ENCODE data around the gene APP. TPM values are rescaled to one million over a fixed set of nuclear protein-coding genes. Genes with fewer than 3 reads are reported as not detected.

The APP gene
- total and polyA plus RNA-seq, 2 of the 13 experiments (the other 11 are each of a cell fraction or from before 2014, with no cell fraction given) = 70.6 to 262 TPM

DNA sequence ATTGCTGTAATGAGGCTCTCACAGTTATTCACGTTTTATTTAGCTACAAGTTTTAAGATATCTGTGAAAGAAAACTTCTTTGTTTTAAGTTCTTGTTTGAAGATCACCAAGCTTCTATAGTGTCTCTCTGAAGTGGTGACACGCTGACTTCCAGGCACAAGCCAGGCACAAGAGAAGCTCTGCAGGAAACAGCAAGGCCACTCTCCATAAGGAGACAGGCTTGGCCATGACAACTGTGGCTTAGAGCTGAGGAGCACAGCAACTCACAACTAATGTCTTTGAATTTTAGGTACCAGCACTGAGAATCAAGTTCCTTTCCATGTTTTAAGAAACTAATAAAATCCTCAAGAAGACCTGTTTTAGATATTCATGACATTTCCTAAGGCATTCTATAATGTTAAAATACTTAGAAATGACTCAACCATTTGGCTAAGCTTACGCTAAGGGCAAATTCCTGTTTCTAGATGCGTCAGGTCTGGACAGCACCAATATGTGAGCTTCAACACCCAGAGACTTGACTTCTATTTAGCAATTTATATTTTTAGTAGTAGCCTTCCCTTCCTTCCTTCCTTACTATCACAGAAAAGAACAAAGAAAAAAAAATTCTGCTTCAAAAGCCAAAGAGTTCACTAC lies 40.2 kb downstream of the APP start:
- no peaks in the 10 kb centered on the region; a peak in 1 of 5 replicates for H3K36me3 ChIP-seq (replicated peaks in 1 of 2; ENCODE audit: control insufficient read depth in 1 of 2, insufficient read depth in 2 of 2, low read length in 2 of 2)
- no peak overlapping the region for H3K4me3 ChIP-seq (replicated peaks in 1 of 3; ENCODE audit: insufficient read depth in 1 of 3, low read depth in 2 of 3, low read length in 3 of 3)
- BruUV-seq (replicated peaks) = no TSS peak
- H3K4me1 ChIP-seq (ENCODE audit: insufficient read depth, low read length) = peaks cover 39% of the 10 kb centered on the region
- intact Hi-C loops (cut with micrococcal nuclease; ENCODE audit: unreplicated experiment) = no loop called here
- peaks cover 8% of the 10 kb centered on the region for H4K20me1 ChIP-seq (ENCODE audit: insufficient read depth, low read length)
- CTCF ChIA-PET (ENCODE audit: low intra/inter-chr PET ratio, low total read pairs) = no interaction called here
- H3K4me2 ChIP-seq (ENCODE audit: low read depth, low read length) = no peak overlapping the region
- POLR2A ChIA-PET = no interaction called here
- H3K9ac ChIP-seq (ENCODE audit: insufficient read depth, low read depth, low read length) = no peak overlapping the region
- ATAC-seq (no peak), DNase-seq (ENCODE audit: low spot score) (no peak), FAIRE-seq (no peak)
- no peaks in the 10 kb centered on the region for H3K9me3 ChIP-seq (ENCODE audit: low read length)
- no peak for TF ChIP-seq YEATS2 (CRISPR knock-in tag; IDR thresholded peaks at IDR 0.05; ENCODE audit: borderline replicate concordance)
- TF ChIP-seq, protein P1, sequence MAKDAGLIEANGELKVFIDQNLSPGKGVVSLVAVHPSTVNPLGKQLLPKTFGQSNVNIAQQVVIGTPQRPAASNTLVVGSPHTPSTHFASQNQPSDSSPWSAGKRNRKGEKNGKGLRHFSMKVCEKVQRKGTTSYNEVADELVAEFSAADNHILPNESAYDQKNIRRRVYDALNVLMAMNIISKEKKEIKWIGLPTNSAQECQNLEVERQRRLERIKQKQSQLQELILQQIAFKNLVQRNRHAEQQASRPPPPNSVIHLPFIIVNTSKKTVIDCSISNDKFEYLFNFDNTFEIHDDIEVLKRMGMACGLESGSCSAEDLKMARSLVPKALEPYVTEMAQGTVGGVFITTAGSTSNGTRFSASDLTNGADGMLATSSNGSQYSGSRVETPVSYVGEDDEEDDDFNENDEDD (CRISPR knock-in tag; IDR thresholded peaks at IDR 0.05; ENCODE audit: borderline replicate concordance) = no peak
- TF ChIP-seq, protein P2, sequence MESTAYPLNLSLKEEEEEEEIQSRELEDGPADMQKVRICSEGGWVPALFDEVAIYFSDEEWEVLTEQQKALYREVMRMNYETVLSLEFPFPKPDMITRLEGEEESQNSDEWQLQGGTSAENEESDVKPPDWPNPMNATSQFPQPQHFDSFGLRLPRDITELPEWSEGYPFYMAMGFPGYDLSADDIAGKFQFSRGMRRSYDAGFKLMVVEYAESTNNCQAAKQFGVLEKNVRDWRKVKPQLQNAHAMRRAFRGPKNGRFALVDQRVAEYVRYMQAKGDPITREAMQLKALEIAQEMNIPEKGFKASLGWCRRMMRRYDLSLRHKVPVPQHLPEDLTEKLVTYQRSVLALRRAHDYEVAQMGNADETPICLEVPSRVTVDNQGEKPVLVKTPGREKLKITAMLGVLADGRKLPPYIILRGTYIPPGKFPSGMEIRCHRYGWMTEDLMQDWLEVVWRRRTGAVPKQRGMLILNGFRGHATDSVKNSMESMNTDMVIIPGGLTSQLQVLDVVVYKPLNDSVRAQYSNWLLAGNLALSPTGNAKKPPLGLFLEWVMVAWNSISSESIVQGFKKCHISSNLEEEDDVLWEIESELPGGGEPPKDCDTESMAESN (CRISPR knock-in tag; conservative IDR thresholded peaks at IDR 0.05) = no peak
- no peak overlapping the region for H2AFZ ChIP-seq (ENCODE audit: low read length)
- H3K79me2 ChIP-seq (ENCODE audit: insufficient read depth, low read length) = peaks cover 57% of the 10 kb centered on the region
- no peaks in the 10 kb centered on the region for H3K27me3 ChIP-seq (ENCODE audit: control insufficient read depth in 1 of 2, insufficient read depth in 2 of 2, low read length in 2 of 2)
- no peak overlapping the region for H3K27ac ChIP-seq (ENCODE audit: extremely low read length, insufficient read depth, low read length)
- WGBS (ENCODE audit: low lambda C conversion rate) = 68% methylated on average over 4 of the region's 4 CpGs
- in situ Hi-C loops (cut with HindIII; ENCODE audit: extremely low pct_ligation_motif_present, low pct_unique_long_range_greater_than_20kb) = no loop called here

DNA sequence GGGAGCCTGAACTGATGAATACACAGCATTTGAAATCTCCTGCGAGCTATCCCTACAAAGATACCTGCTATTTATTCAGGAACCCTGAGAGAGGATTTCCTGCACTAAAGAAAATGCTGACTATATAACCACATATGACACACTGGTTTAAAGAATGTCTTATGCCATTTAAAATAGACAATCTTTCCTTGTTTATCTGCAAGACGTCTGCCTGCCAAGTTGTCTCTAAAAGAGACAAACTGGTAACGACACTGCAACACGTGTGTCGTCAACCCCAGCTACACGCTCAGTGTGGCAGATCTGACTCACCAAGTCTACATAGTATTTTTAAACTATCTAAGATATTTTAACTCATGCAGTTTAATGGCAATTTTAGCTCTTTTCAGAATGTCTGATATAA lies 42.7 kb downstream of the APP start:
- Histone ChIP-seq H3K9ac (ENCODE audit: insufficient read depth, low read depth, low read length) (no peak overlapping the region), H3K4me1 (ENCODE audit: insufficient read depth, low read length) (peaks cover 48% of the 10 kb centered on the region), H4K20me1 (ENCODE audit: insufficient read depth, low read length) (peaks cover 5% of the 10 kb centered on the region), H3K4me2 (ENCODE audit: low read depth, low read length) (no peak overlapping the region), H3K79me2 (ENCODE audit: insufficient read depth, low read length) (peaks cover 46% of the 10 kb centered on the region), H3K36me3 (replicated peaks in 1 of 2; ENCODE audit: control insufficient read depth in 1 of 2, insufficient read depth in 2 of 2, low read length in 2 of 2) (no peaks in the 10 kb centered on the region; a peak in 1 of 5 replicates), H3K27me3 (ENCODE audit: control insufficient read depth in 1 of 2, insufficient read depth in 2 of 2, low read length in 2 of 2) (no peaks in the 10 kb centered on the region), H3K4me3 (replicated peaks in 1 of 3; ENCODE audit: insufficient read depth in 1 of 3, low read depth in 2 of 3, low read length in 3 of 3) (no peak overlapping the region), H3K9me3 (ENCODE audit: low read length) (no peaks in the 10 kb centered on the region), H3K27ac (ENCODE audit: extremely low read length, insufficient read depth, low read length) (no peak overlapping the region), H2AFZ (ENCODE audit: low read length) (no peak overlapping the region)
- BruUV-seq (replicated peaks) = no TSS peak
- intact Hi-C loops (cut with micrococcal nuclease; ENCODE audit: unreplicated experiment) (no loop called here), in situ Hi-C loops (cut with HindIII; ENCODE audit: extremely low pct_ligation_motif_present, low pct_unique_long_range_greater_than_20kb) (no loop called here)
- FAIRE-seq (no peak), ATAC-seq (no peak), DNase-seq (ENCODE audit: low spot score) (no peak)
- ChIA-PET CTCF (ENCODE audit: low intra/inter-chr PET ratio, low total read pairs) (no interaction called here), POLR2A (no interaction called here)
- 50% methylated on average over 6 of the region's 6 CpGs for WGBS (ENCODE audit: low lambda C conversion rate)
- TF ChIP-seq ZBTB8A (CRISPR knock-in tag; IDR thresholded peaks at IDR 0.05; ENCODE audit: borderline replicate concordance, low read depth) (no peak), HNF4A (CRISPR knock-in tag; IDR thresholded peaks at IDR 0.05) (no peak), ZNF570 (CRISPR knock-in tag; IDR thresholded peaks at IDR 0.05; ENCODE audit: borderline replicate concordance) (no peak), MEF2D (CRISPR knock-in tag; IDR thresholded peaks at IDR 0.05) (no peak), ATM (IDR thresholded peaks at IDR 0.05; ENCODE audit: borderline replicate concordance) (no peak), KAT7 (CRISPR knock-in tag; IDR thresholded peaks at IDR 0.05; ENCODE audit: borderline replicate concordance) (no peak), NFE2L1 (CRISPR knock-in tag; IDR thresholded peaks at IDR 0.05; ENCODE audit: borderline replicate concordance) (no peak), RORA (CRISPR knock-in tag; IDR thresholded peaks at IDR 0.05) (no peak)
- TF ChIP-seq, protein P3, sequence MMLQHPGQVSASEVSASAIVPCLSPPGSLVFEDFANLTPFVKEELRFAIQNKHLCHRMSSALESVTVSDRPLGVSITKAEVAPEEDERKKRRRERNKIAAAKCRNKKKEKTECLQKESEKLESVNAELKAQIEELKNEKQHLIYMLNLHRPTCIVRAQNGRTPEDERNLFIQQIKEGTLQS (CRISPR knock-in tag; IDR thresholded peaks at IDR 0.05) = no peak
- TF ChIP-seq, protein P4, sequence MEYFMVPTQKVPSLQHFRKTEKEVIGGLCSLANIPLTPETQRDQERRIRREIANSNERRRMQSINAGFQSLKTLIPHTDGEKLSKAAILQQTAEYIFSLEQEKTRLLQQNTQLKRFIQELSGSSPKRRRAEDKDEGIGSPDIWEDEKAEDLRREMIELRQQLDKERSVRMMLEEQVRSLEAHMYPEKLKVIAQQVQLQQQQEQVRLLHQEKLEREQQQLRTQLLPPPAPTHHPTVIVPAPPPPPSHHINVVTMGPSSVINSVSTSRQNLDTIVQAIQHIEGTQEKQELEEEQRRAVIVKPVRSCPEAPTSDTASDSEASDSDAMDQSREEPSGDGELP (IDR thresholded peaks at IDR 0.05; ENCODE audit: borderline replicate concordance, low read depth) = no peak

Data from HepG2 (cell line).